Measurements from ENCODE around the gene PSMB8. TPM values are rescaled to one million over a fixed set of nuclear protein-coding genes. Genes with fewer than 3 reads are reported as not detected.

Gene PSMB8
- total RNA-seq, 1 experiment from 2014 or later, result 70.8 TPM

- intact Hi-C loops (cut with micrococcal nuclease; ENCODE audit: unreplicated experiment), result no loop called here
Observed at GRCh38 chr6:32857156-32857891, 13.5 kb upstream of the PSMB8 start.

DNA sequence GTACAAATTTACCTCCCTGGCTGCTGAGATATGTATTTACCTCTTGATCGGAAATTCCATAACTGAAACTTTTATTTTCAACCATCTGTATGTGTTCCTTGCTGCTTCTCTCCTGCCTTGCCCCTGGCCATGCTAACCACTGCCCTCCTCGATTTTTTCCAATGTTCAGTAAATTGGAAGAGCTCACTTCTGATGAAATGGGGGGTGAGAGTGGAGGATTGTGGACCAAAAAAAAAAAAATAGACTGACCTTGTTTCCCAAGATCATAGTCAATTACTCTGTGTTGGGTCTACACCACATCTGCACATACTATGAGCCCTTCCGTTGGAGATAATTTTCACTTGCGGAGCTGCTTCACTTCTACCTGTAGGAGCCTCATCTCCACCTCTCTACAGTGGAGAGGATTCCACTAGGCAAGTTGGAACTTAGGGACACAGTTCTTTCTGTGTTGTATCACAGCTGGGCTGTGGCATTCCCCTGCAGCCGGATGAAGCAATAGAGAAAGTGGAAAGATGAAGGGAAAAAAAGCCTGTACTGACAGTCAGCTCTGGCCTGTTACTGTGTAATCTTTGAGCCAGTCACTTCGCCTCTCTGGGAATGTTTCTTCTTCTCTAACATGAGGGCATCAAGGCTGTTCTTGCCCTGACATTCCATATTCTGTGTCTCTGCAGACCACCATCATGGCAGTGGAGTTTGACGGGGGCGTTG lies 11.8 kb upstream of the PSMB8 start:
- POLR2A ChIA-PET (ENCODE audit: unreplicated experiment), result interaction anchor here (0.6 kb wide), 1 partner anchor 660 kb away, joined by 6 read pairs; no protein-coding TSS in a partner anchor
- BruUV-seq (replicated peaks), result no TSS peak
- H3F3A ChIP-seq (ENCODE audit: insufficient read depth, low read depth), result 0 out of 2 replicates have a peak, but pooled peaks cover under 1% of the 10 kb centered on the region
- intact Hi-C loops (cut with micrococcal nuclease; ENCODE audit: unreplicated experiment), result no loop called here
- no peak overlapping the region for H3K27ac ChIP-seq
- H3K79me2 ChIP-seq (ENCODE audit: low read depth), result no peaks in the 10 kb centered on the region
- H3K9me3 ChIP-seq (ENCODE audit: insufficient read depth, low read depth), result no peaks in the 10 kb centered on the region
- H3K4me1 ChIP-seq (replicated peaks; ENCODE audit: insufficient read depth), result peaks cover 10% of the 10 kb centered on the region
- no peak overlapping the region for H2AFZ ChIP-seq
- DNase-seq, result no peak
- CTCF ChIA-PET, result interaction anchor here (0.6 to 1.5 kb wide), 5 partner anchors 11 to 468 kb away, joined by 3 to 13 read pairs (median 3); partner anchors contain the start of genes PSMB8 and TAP2
- no peaks in the 10 kb centered on the region for H3K36me3 ChIP-seq (ENCODE audit: low read depth)
- TF ChIP-seq CTCF (conservative IDR thresholded peaks at IDR 0.05) (no peak), EZH2 (IDR thresholded peaks at IDR 0.05; ENCODE audit: low read depth) (no peak)
- no peak overlapping the region for H3K4me2 ChIP-seq
- no peaks in the 10 kb centered on the region for H3K9me2 ChIP-seq (ENCODE audit: insufficient read depth)
- no peak overlapping the region for H3K4me3 ChIP-seq
- H3K27me3 ChIP-seq (ENCODE audit: insufficient read depth, low read depth), result no peaks in the 10 kb centered on the region
- H4K20me1 ChIP-seq (ENCODE audit: insufficient read depth), result no peaks in the 10 kb centered on the region

More at GRCh38 chr6:32857156-32857891, 13.5 kb upstream of the PSMB8 start:
- CTCF ChIA-PET, result interaction anchor here (1.2 kb wide), 1 partner anchor 19 kb away, joined by 5 read pairs; the partner anchor contains the start of gene TAP2
- H3K4me1 ChIP-seq (replicated peaks; ENCODE audit: insufficient read depth), result peaks cover 23% of the 10 kb centered on the region
- H3K36me3 ChIP-seq (ENCODE audit: low read depth), result no peaks in the 10 kb centered on the region
- no peaks in the 10 kb centered on the region for H3K9me3 ChIP-seq (ENCODE audit: insufficient read depth, low read depth)
- no peak overlapping the region for H3K27ac ChIP-seq
- TF ChIP-seq CTCF (conservative IDR thresholded peaks at IDR 0.05), result no peak
- no peak for DNase-seq
- H3F3A ChIP-seq (ENCODE audit: insufficient read depth, low read depth), result peaks cover 15% of the 10 kb centered on the region; the same call in 1 of the 2 replicates
- H3K79me2 ChIP-seq (ENCODE audit: low read depth), result no peaks in the 10 kb centered on the region
- no peak overlapping the region for H3K4me2 ChIP-seq
- POLR2A ChIA-PET (ENCODE audit: unreplicated experiment), result no interaction called here
- no peaks in the 10 kb centered on the region for H3K27me3 ChIP-seq (ENCODE audit: insufficient read depth, low read depth)
- BruUV-seq (replicated peaks), result no TSS peak
- no peak overlapping the region for H2AFZ ChIP-seq
- H4K20me1 ChIP-seq (ENCODE audit: insufficient read depth), result no peaks in the 10 kb centered on the region
- no peaks in the 10 kb centered on the region for H3K9me2 ChIP-seq (ENCODE audit: insufficient read depth)
- H3K4me3 ChIP-seq, result no peak overlapping the region

DNA sequence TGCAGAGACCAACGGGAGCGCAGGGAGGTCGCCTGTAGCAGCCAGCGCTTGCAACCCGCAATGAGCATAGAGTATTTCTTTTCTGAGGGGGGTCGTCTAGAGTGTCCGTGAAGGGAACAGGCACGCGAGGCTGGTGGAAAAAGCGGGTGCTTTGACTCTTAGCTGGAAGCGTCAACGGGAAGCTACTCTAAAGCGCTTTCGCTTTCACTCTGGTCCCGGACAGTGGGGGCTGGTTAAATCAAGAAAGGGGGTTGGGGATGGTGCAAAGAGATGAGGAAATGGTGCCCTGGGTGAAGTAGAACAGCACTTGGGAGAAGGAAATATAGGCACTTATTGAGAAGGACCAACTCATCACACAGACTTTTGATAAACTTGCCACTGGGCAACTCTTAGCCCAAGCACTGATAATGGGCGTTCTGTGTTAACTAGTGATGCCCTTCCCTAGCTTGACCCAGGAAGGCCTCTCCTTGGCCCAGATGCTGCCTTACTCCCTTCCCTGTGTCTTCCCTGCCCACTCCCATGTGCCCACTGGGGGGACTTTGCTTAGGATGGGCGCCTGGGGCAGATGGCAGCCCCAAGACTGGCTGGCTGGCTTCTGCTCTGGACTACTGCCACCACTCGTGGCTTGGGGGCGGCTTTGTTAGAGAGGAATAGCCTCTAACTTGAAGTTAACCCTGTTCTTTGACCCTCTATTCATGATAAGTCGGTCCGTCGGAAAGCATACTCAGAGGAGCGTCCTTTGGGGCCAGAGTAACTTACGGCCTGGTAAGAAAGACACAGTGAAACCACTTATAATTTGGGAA lies 10.7 kb upstream of the PSMB8 start:
- DNase-seq, result no peak
- Histone ChIP-seq H3K36me3 (ENCODE audit: low read depth) (no peaks in the 10 kb centered on the region), H3K27ac (no peak overlapping the region), H2AFZ (peak overlapping the region; percentile 90), H3K4me2 (peak overlapping the region; percentile 89), H3F3A (ENCODE audit: insufficient read depth, low read depth) (no peaks in the 10 kb centered on the region), H3K4me3 (peak overlapping the region; percentile 87), H3K4me1 (replicated peaks; ENCODE audit: insufficient read depth) (peaks cover 8% of the 10 kb centered on the region), H4K20me1 (ENCODE audit: insufficient read depth) (no peaks in the 10 kb centered on the region), H3K27me3 (ENCODE audit: insufficient read depth, low read depth) (no peaks in the 10 kb centered on the region), H3K9me2 (ENCODE audit: insufficient read depth) (no peaks in the 10 kb centered on the region), H3K79me2 (ENCODE audit: low read depth) (no peaks in the 10 kb centered on the region), H3K9me3 (ENCODE audit: insufficient read depth, low read depth) (no peaks in the 10 kb centered on the region)
- intact Hi-C loops (cut with micrococcal nuclease; ENCODE audit: unreplicated experiment), result no loop called here
- POLR2A ChIA-PET (ENCODE audit: unreplicated experiment), result interaction anchor here (0.5 to 0.7 kb wide), 3 partner anchors 10 to 119 kb away, joined by 3 read pairs; partner anchors contain the start of gene TAP2
- TF ChIP-seq EZH2 (IDR thresholded peaks at IDR 0.05; ENCODE audit: low read depth), result no peak
- BruUV-seq (replicated peaks), result TSS peak; percentile 33
- CTCF ChIA-PET, result interaction anchor here (0.6 to 1.5 kb wide), 4 partner anchors 14 to 467 kb away, joined by 3 to 12 read pairs (median 4); partner anchors contain the start of gene TAP2
